HPDE6-E6E7 (cell line): ENCODE results near the gene MC1R.
"Not testable (repeated sequence)": the region's sequence is repeated elsewhere in the genome, so short reads cannot be mapped to it uniquely, and the experiment has no call there.

Experiments
- DNase-seq: peaks from one replicate; pipeline ENCODE4 v3.0.0; 2011; ENCODE audit warnings: missing footprints; ENCODE audit errors: extremely low spot score

MC1R gene

DNA sequence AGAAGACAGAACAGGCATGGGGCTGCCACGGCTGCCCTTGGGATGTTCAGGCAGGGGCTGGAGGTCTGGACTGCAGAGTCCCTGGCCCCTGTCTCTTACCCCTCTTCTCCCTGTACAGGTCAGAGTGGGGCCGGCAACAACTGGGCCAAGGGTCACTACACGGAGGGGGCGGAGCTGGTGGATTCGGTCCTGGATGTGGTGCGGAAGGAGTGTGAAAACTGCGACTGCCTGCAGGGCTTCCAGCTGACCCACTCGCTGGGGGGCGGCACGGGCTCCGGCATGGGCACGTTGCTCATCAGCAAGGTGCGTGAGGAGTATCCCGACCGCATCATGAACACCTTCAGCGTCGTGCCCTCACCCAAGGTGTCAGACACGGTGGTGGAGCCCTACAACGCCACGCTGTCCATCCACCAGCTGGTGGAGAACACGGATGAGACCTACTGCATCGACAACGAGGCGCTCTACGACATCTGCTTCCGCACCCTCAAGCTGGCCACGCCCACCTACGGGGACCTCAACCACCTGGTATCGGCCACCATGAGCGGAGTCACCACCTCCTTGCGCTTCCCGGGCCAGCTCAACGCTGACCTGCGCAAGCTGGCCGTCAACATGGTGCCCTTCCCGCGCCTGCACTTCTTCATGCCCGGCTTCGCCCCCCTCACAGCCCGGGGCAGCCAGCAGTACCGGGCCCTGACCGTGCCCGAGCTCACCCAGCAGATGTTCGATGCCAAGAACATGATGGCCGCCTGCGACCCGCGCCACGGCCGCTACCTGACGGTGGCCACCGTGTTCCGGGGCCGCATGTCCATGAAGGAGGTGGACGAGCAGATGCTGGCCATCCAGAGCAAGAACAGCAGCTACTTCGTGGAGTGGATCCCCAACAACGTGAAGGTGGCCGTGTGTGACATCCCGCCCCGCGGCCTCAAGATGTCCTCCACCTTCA is 16.2 kb downstream of the MC1R start:
- DNase-seq = no peak

GRCh38 chr16:89935620-89936019 is 17.0 kb downstream of the MC1R start:
- DNase-seq = not testable (repeated sequence)

- no peak for DNase-seq
Observed at GRCh38 chr16:89936034-89936433, 17.4 kb downstream of the MC1R start.

DNA sequence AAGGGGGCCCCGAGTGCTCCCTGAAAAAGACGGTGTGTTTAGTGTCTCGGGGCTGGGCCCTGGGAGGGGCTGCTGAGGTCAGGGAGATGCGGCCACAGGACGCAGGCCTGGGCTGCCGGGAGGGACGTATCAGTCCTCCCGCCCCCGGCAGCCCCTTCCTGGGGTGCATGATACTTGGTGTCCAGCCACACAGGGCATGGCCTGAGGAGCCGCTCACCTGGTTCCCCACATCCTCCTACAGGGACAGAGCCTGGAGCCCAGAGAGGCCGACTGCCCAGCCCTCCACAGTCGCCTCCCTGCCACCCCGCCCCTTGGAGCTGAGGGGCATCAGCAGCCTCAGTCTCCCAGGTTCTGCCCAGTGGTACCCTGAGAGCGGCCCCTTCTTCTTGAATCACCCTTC is 17.8 kb downstream of the MC1R start:
- DNase-seq = no peak

- DNase-seq = no peak
Observed at GRCh38 chr16:89936981-89937380, 18.3 kb downstream of the MC1R start.

- no peak for DNase-seq
Observed at GRCh38 chr16:89938175-89938885, 19.7 kb downstream of the MC1R start.

DNA sequence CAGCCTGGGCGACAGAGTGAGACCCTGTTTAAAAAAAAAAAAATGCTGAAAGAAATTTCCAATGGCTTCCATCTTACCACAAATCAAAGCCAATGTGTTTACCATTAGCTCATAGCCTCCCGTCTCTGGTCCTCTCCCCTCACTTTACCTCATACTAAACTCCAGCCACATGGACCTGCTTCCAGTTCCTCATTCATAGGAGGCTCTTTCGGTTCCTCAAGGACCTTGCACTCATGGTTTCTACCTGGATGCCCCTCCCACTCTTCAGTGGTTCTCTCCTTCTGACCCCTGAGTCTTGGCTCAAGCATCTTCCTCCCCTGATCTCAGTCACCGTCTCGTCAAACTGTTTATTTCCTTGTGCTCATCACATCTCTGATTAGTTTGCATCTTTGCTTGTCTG is 26.1 kb downstream of the MC1R start:
- DNase-seq = no peak

GRCh38 chr16:89945654-89946053 is 27.0 kb downstream of the MC1R start:
- DNase-seq = no peak

DNA sequence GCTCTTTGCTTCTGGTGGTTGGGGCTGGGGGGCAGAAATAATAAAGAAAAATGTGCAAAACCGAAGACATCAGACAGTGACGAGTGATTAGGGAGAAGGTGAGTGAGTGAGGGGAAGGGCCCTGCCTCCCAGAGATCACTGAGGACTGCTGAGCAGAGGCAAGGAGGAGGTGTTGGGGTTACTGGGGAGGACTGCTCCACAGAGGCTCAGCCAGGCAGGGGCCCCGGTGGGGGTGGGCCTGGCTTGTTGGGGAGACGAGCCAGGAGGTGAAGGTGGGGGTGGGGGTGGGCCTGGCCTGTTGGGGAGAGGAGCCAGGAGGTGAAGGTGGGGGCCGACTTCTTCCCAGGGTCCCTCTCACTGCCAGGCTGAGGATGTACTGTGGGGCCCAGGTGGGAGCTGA is 27.9 kb downstream of the MC1R start:
- no peak for DNase-seq

DNA sequence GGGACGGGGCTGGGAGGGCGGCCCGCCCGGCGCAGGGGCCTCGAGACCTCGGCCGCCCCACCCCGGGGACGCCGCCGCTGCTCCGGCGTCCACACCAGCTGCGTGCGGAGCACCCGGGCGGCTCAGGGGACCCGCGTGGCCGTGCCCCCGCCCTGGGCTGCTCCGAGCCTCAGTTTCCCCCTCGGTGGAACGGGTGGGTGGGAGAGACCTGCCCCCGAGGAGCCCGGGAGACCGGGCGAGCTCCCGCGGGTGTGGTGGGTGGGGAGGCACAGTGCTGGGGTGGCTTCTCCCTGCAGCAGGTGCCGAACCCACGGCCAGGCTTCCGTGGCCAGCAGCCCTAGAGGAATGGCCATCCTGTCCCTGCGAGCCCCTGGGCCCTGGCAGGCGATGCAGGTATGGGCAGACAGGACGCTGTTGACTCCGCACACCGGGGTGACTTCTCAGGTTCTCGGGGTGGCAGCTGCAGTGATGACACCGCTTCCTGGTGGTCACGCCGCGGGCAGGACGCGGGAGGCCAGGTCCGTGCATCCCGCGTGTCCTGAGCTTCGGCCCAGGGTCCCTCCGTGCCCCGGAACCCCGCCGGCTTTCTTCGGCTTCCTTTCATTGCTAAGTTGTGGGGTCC is 30.6 kb downstream of the MC1R start:
- DNase-seq = no peak

- no peak for DNase-seq
Observed at GRCh38 chr16:89949756-89950155, 31.1 kb downstream of the MC1R start.

DNA sequence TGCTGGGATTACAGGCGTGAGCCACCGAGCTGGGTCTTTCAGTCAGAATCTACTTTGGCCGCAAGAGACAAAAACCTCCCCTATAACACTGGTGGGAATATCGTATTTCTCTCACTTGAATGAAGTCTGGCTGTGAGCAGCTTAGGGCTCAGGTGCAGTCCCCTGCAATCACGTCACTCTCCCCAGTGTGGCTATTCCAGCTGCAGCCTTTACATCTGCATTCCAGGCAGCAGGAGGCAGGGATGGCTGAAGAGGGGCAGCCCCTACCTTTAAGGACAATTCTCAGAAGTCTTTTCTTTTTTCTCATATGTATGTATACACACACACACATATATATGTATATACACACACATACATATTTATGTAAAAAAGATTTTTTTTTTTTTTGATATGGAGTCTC is 32.8 kb downstream of the MC1R start:
- DNase-seq = no peak

DNA sequence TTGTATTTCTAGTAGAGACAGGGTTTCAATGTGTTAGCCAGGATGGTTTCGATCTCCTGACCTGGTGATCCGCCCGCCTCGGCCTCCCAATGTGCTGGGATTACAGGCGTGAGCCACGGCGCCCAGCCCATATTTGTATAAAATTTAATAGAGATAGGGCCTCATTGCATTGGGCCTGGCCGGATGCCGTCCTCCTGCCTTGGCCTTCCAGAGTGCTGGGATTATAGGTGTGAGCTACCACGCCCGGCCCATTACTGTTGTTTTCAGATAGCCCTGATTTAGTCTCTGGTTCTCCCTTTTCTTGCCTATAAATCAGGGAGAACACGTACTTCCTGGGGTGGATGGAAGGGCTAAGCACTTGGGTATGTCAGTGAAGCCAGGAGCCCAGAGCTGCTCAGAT is 33.4 kb downstream of the MC1R start:
- no peak for DNase-seq

GRCh38 chr16:89952551-89952950 is 33.9 kb downstream of the MC1R start:
- DNase-seq = no peak

GRCh38 chr16:89953671-89954406 is 35.2 kb downstream of the MC1R start:
- DNase-seq = no peak

DNA sequence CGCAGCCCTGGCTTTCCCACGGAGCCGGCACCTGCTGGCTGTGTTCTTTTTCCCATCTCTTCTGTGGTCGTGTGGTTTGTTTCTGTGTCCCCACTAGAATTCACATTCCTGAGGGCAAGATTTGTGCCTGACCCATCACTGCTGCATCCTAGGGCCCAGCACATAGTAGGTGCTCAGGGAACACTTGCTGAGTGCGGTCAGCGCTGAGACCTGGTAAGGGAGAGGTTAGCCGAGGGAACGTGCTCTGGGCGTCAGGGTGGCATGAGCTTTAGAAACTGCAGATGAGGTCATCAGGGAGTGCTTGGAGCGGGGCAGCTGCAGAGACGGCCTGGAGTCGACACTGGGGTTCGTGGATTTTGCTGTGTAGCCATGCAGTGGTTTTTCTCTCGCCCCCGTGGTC is 35.8 kb downstream of the MC1R start:
- DNase-seq = no peak

- no peak for DNase-seq
Observed at GRCh38 chr16:89955001-89955685, 36.5 kb downstream of the MC1R start.

DNA sequence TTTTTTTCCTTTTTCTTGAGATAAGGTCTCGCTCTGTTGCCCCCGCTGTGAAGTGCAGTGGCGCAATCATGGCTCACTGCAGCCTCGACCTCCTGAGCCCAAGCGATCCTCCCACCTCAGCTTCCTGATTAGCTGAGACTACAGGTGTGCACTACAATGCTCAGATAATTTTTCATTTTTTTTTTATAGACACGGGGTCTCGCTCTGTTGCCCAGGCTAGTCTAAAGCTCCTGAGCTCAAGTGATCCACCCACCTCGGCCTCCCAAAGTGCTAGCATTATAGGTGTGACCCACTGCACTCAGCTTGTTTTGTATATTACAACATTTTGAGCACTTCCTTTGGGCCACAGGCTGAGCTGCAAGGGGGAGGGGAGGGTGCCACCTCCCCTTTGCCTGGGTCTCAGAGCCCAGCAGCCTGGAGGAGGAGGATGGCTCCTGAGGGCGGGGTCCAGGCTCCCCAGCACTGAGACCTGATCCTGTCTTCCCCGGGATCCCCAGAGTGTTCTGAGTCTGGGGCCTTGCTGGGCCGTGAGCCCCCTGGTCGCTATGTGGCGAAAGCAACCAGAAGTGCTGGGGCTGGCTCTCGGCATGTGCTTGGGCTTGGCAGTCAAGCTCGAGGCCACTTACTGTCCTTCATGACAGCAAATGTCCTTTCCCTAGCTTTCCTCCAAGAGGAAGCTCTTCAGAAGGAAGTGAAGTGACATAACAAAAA is 38.0 kb downstream of the MC1R start:
- no peak for DNase-seq

DNA sequence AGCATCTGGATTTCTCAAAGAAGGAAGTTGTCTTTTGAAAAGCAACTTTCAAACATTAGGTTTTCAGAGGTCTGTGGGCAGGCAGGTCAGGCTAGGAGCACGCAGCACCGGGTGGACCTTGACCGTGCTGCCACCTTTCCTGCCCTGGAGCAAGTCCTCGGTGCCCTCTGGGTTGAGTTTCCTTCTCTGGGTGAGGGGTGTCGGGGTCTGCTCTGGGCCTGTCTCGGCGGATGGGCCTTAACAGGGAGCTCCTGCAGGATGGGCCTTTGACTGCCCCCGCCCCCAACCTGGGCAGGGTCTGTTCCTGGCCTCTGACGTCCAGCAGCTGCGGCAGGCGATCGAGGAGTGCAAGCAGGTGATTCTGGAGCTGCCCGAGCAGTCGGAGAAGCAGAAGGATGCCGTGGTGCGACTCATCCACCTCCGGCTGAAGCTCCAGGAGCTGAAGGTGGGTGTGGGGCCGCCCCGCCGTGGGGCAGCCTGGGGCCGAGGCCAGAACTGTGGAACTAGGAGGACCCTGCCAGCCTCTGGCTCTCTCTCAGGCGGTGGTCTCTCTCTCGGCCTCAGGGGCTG is 38.6 kb downstream of the MC1R start:
- DNase-seq = no peak

DNA sequence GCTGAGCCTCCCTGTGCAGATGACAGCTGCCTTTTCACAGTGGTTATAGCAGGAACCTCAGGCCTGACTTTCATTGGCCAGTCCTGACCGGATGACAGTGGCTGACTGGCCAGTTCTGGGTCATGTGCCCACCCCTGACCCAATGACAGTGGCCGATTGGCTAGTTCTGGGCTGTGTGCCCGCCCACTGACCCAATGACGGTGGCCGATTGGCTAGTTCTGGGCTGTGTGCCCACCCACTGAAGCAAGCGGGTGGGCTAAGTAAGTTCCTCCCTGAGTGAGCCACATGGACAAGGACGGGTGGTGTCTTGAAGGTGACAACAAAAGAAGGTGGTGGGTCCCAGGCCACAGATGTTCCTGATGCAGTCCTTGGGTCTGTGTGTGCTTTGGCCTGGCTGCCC is 39.4 kb downstream of the MC1R start:
- DNase-seq = no peak
